GM18502 (cell line): ENCODE data around the gene AKT1.

ENCODE experiments used
- ATAC-seq: cut with Tn5 transposase; IDR thresholded peaks from one replicate; pipeline ENCODE4 v1.9.1; 2021; ENCODE audit warnings: mild to moderate bottlenecking; ENCODE audit not compliant: unreplicated experiment, poor library complexity

AKT1 gene

DNA sequence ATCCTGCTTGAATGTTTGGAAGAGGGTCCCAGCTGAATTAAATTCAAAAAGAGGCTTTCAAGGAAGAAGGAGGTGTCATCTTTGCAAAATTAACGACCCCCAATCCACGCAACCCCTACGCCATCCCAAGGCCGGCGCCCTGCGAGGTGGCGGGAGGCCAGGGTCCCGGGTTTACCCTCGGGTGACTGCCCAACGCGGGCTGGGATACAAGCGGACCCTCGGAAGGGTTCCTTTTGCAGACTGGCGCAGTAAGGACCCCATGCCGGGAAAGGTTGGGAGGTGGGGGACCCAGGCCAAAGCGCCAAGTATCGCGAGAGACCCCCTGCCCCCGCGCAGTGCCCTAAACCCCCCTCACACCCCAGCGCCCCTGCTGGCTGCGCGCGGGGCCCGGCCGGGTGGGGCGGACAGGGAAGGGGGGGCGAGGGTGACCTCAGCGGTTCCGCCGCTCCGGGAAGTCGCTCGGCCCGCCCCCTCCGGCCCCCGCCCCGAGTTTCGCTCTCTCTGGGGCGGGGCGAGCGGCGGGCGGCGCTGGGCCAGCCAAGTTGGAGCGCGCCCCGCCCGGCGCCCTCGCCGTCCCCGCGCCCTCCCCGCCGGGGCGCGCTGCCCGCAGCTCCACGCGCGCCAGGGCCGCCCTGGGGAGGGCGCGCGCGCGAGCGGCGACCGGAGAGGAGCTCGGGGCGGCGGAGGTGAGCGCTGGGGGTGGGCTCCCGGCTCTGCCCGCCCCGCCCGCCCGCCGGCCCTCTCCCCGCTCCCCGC is 4.6 kb upstream of the AKT1 start:
- ATAC-seq: peak; percentile 70

DNA sequence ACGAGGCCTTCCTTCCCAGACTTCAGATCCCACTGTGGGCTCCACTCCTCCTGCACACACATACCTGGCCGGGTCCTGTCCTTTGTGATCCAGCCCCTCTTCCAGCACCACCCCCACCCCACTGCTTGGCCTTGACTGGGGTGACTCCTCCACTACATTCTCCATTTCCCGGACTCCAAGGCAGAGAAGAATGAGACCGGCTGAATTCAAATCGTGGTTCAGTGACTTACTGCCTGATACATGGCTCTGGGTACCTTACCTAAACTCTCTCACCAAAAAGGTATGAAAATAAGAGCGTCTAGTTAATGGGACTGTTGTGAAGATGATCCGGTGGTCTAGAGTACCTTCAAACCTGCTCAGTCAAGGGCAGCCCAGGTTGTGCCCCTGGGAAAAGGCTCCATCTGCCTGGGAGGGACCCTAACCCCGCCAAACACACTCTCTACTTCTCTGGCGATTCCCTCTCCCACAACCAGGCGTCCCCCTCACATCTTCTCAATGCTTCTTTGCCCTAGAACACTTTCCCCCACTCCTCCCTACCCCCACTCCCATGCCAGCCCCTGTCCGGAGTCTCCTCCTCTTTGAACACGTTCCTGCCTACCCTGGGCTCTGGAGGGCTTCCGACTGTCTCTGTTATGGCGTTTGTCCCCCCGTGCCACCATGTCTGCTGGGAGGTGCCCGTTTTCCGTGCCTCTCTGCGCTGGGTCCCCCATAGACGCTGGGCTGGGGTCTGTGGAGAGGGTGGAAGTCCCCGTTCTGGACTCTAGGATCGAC is 3.9 kb upstream of the AKT1 start:
- no peak for ATAC-seq

DNA sequence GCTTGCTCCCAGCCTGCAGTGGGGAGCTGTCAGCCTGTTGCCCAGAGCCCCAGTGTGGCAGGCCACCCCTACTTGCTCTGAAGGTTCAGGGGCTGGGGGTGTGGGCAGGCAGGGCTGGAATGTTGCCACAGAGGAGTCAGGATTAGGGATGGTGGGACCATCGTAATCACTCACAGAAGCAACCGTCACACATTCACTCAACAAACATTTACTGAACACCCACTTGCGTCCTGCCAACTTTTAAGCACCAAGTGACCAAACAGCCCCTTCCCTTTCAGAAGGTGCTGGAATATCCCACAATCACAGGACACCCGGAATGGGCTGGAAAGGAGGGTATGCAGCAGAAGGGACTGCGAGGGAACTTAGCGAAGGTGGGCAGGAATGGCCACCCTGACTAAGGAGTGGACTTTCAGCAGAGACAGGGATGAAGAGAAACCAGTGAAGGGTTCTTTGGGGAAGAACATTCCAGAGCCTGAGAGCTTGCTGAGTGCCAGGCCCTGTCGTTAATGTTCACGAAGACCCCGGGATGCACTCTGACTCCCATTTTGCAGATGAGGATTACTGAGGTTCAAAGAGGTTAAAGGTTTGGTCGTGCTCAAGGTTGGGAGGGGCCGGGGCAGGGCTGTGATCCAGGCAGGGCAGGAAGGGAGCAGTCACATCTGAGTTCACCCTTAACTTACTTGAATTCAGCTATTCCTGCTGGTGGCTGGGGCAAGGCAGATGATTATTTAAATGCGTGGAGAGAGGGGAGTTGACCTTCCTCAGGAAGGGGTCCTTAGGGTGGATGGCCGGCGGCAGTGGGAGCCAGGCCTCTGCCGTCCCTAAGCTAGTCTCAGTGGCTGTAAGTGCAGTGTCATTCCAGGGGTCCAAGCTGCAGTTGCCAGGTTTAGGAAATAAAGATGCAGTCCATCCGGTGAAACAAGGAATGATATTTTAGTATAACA is 3.0 kb upstream of the AKT1 start:
- ATAC-seq: no peak

DNA sequence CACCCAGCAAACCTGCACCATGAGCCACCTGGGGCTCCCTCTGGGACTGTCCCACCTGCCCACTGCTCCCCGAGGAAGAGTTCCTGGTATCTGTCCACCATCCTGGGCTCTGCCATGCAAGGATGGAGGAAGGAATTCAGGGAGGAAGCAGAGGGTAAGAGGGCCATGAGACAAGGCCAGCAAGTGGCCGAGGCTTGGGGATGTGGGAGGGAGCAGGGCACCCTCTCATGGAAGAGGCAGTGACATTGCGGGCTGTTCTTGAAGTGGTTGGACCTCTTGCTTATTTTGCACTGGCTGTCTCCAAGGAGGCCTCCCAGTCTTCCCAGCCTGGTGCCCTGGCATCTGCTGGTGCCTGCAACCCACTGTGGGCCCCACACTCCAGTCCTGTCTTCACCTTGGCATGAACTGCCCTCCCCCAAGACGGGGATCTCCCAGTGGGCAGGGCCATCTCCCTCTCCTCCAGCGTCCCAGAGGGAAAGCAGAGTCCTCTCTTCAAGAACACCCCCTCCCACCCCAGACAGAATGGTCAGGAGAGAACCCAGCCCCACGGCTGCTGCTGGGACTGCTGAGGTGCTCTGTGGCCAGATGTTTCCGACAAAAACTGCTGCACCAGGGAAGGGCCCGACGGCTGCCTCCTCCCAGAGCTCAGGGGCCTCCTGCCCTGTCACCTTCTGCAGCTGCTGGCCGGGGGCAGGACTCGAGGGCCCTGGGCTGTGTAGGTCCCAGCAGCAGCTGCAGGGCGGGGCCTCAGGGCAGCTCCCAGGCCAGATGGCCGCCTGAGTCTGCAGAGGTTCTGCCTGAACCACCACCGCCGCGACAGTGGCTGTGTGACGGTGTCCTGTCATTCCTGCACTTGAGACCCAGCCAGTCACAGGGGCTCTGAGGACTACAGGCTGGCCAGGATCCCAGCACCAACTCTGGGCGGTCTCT is 1.8 kb upstream of the AKT1 start:
- ATAC-seq: no peak

DNA sequence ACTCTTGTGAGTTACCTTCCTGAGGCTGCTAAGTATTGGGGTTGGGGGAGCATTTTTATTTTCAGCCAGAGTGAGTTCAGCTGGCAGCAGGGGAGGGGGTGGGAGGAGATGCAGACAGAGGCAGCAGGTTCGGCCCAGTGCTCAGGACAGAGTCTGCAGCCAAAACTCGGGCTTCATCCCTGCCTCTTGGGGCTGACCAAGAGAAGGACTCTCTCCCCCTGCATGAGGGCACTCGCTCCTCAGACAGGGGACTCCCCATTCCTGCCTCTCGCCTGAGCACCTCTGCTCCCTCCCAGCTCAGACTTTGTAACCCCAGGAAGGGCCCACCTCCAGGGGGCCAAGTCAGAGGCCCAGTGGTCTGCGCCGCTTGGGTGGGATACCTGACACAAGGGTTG is 1.1 kb upstream of the AKT1 start:
- ATAC-seq: no peak

DNA sequence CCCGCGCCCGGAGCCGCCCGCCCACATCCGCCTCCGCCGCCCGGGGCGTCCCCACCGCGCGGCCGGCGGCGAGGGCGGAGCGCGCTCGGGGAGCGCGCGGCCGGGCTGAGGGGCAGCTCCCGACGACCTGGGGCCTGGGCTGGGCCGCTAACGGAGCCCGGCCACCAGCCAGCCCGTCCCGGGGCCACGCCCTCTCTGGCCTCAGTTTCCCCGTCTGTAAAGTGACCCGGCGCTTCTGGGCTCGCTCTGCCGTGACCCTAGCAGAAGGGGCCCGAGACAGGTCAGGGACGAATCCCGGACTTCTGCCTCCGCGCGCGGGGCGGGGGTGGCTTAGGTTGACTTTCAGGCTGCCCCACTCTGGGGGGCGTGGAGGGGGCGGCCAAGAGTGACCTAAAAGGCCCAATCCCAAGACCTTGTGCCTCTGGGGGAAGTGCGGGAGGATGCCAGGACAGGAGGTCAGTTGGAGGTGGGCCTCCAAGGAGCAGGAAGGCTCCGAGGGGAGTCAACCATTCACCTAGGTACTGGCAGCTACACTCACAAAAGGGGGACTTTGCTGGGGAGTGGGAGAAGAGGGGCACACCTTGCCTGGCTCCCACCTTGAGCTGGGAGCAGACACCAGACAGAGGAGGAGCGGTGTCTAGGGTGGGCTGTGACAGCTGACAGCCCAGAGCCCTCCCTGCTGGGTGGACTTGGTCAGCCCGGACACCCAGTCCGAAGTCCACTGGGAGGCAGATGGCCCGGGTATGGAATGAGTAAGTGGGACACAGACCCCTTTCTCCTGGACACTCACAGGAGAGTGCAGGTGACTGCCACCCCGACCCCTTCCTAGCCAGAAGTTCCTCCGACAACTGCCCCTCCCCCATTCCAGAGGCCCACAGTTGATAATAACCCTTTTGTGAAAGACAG is 486 bp upstream of the AKT1 start:
- no peak for ATAC-seq

DNA sequence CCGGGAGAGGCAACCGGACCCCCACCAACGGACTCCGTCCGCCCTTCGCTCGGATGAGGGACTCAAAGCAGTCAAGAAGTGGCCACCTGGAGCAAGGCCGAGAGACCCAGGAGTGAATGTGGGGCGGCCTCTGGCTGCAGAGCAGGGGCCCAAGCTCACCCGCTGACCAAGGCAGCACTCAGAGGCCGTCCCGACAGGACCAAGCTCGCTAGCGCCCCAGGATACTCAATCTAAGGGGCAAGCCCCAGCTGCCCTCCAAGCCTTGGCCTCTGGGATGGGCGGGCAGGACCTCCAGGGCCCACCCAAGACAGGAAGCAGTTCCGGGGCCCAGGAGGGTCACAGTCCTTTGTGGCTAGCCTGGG is 936 bp downstream of the AKT1 start:
- no peak for ATAC-seq

DNA sequence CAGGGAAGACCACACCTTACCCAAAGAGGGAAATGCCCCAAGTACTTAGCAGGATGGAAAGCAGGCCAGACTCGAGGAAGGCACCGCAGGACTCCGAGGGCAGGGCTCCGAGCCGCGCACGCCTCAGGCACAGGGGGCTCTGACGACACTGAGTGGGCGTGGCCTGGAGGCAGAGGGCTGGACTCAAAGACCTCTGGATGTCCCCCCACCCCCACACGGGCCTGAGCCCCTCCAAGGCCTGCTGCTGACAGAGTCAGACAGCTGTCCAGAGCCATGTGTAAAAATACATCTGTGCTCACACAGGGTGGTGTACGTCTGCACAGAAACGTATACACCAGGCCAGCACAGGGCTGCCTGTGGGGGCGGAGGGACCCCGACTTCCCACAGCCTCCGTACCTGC is 1.4 kb downstream of the AKT1 start:
- ATAC-seq: no peak

DNA sequence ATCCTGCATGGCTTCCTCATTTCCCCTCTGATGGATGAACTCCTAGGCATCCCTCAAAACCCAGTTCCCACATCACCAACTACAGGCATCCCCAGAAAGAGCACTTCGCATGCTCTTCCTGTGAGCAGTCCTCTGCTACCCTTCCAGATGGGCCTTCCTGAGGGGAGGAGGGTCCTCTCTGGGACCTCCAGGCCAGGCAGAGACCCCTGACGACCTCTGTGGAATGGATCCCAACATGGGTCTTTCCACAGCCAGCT is 1.9 kb downstream of the AKT1 start:
- ATAC-seq: no peak

DNA sequence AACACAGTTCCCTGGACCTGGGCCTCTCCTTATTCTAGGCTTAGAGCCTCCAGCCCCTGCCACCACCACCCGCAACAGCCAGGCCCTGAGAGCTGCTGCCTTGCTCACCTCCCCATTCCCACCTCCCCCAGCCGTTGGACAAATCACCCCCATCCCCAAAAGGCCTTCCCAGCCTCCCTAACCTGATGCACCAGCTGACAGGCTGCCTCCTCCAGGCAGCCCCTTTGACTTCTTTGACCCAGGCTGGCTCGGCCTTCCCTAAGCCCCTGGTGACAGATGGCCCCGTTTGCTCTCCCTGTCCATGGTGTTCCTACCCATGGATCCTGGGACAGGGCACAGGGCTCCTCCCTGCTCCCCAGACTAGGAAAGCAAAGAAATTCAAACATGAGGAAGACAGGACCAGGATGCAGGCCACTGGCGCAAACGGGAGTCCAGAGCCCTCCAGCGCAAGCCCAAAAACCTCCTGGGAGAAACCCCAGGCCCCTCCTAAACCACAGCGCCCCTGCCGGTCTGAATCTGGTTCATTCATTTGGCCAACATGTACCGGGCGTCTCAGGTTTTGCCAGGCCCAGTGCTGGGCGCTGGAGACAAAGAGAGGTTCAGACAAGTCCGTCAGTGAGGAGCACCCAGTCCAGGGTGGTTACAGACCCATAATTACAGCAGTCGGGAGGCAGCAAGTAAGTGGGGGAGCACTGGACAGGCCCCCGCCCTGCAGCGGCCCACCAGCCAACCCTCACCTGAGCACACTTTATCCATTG is 2.4 kb downstream of the AKT1 start:
- ATAC-seq: no peak

DNA sequence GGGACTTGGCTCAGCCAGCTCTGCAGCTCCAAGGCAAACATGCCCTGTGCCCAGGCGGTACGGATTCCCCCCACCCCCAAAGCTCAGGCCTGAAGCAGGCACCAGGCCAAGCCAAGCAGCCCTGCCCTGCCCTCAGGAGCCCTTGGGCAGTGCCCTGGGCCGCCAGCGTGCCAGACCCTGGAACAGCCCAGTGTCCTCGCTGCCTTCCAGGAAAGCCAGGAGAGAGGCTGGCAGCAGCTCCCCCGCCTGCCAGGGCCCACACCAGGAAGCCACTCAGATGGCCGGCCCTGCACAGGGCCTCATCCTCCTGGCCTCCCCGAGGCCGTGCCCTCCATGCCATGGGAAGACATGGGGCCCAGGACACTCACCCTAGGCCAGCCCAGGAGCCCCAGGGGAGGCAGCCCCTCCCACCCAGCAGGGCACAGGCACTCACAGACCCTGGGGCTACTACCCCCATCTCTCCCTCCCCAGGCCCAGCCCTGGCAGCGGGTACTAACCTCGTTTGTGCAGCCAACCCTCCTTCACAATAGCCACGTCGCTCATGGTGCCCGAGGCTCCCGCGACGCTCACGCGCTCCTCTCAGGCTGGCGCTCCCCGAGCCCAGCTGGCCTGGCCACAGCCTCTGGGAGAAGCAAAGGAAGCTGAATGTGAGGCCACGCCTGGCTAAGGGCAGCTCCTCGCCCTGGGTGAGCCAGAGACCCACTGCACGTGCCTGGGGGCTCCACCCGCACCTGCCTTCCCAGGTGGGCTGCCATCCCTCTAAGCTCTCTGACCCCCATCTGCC is 3.3 kb downstream of the AKT1 start:
- ATAC-seq: no peak

DNA sequence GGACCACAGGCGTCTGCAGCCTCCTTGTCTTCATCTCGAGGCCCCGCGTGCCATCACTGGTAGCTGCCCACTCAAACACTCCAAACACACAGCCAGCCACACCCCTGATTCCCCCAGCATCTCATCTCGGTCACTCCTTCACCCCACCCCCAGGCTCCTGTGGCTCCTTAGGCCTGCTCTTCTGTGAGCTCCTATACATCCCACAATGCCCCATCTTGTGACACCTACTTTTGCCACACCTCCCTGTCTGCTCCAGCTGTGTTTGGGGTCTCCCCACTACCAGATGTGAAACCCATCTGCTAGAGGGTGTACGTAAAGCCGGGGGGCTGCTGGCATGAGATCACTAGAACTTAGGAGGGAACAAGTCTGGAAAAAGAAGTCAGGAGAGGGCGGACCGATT is 4.1 kb downstream of the AKT1 start:
- no peak for ATAC-seq

DNA sequence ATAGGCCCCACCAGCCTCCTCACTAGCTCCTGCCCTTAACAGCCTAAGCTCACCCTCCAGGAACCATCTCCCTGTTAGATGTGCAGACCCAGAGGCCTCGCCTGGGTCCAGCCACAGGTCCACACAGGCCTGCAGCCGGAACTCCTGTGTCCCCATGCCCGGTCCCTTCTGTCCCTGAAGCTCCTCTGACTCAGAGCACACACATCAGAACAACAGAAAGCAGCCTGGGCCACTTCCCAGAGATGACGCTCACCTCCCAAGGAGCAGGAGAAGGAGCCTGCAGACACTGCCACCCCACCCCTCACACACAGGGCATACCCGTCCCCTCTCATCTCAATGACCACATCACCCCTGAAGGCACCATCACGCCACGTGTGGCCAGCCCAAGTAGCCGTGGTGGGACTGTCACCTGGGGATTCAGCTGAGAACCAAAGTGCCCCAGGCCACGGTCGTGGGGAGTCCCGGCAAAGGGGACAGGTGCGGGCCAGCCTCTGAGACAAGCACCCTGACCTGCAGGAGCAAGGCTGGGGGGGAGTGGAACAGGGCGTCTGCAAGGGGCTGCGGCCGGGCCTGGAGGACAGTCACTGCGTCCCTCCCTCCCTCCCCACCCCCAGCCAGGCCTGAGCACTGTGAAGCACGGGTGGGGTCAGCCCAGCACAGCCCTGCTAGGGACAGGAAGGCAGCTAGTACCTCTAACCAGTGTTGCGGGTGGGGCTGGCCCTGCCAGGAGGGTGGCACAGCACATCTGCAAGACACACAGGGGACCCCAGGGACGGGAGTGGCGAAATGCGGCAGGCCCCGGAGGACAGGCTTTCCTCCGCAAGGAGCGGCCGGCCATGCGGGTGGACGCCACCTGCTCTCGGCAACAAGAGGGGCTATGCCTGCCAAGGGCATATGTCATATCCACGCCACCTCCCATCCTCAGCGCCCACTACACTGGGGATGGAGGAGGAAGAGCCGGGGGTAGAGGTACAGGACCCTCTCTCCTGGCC is 5.5 kb downstream of the AKT1 start:
- ATAC-seq: no peak

DNA sequence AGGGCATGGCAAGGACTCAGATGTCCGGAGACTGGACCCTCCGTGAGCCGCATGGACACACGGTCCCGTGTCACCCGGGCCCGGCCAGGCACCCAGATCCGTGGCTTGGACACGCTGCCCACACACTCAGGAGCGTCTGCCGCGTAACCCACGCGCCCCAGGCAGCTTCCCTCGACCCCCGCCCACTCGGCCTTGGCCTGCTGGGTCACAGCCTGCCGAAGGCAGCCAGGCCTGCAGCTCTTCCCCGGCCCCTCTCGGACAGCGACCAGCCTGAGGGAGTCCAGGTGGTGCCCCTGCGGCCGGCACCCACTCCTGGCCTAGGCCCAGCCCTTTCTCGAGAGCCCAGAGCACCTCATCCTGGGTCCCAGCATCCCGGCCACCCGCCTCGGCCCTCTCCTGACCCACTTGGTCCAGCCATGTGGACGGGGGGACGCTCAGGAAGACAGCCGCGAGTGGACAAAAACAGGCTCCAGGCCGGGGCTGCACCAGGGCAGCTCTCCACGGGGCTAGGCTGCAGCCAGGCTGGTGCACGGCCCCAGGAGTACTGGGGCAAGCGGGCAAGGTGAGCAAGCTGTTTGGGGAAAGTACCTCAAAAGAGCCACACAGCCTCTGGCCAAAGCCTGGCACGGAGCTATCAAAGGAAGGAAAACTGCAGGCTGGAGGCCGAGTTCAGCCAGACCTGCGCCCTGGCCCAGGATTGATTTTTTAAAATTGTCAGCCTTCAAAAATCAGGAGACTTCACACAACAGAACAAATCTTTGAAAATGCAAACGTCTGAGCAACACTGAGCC is 6.5 kb downstream of the AKT1 start:
- ATAC-seq: no peak

DNA sequence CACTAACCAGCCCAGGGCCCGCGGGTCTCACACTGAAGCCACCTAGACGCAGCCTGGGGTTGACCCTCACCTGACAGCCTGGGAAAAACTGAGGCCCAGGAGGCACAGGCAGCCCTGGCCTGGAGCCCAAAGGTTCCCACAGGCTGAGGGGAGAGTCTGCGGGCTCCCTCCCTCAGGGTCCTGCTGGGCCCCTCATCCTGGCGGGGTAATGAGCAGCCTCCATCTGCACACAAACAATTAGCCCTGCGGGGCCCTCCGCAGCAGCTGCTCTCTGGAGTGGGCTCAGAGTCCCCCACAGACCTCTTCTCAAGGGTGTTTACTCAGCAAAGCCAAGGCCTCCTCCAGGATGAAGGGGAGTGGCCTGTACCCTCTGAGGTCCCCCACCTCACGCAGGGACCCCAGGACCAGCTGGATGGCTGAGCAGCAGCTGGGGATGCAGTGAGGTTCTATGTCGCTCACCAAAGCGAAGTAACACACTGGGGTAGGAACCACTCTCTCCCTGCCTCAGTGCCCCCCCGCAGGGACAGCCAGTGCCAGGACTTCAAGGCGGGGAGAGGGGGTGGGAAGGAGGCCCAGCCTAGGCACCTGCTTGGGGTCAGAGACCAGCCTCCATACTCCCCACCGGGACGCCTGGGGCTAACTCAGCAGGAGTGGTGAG is 7.3 kb downstream of the AKT1 start:
- ATAC-seq: no peak
